ENCODE results near the gene UFD1.

GRCh38 chr22:19429950-19430889 lies 48.8 kb downstream of the UFD1 start:
- TF ChIP-seq TCF7L2 (IDR thresholded peaks at IDR 0.05; ENCODE audit: low read depth, low read length) (no peak), CHD1 (IDR thresholded peaks at IDR 0.05; ENCODE audit: low read length) (no peak), BHLHE40 (IDR thresholded peaks at IDR 0.05; ENCODE audit: low read length) (peak; percentile 52; the same call in 1 of the 2 replicates), USF2 (CRISPR knock-in tag; IDR thresholded peaks at IDR 0.05) (no peak), HNRNPUL1 (IDR thresholded peaks at IDR 0.05; ENCODE audit: low read length) (no peak), CEBPB (tag; IDR thresholded peaks at IDR 0.05) (peak; percentile 84), SMC3 (conservative IDR thresholded peaks at IDR 0.05; ENCODE audit: insufficient read depth, low read depth, low read length) (no peak), ZNF583 (CRISPR knock-in tag; IDR thresholded peaks at IDR 0.05) (no peak), MED1 (CRISPR knock-in tag; IDR thresholded peaks at IDR 0.05; ENCODE audit: borderline replicate concordance) (no peak), ATF3 (IDR thresholded peaks at IDR 0.05) (no peak), ATF3 (CRISPR knock-in tag; conservative IDR thresholded peaks at IDR 0.05) (no peak), NCOA2 (IDR thresholded peaks at IDR 0.05; ENCODE audit: partially characterized antibody in 2 of 2) (no peak), MXD1 (CRISPR knock-in tag; IDR thresholded peaks at IDR 0.05; ENCODE audit: borderline replicate concordance, poor library complexity, severe bottlenecking) (no peak), CTCF (IDR thresholded peaks at IDR 0.05 in 2 of 3, conservative IDR thresholded peaks at IDR 0.05 in 1 of 3; ENCODE audit: insufficient read depth in 2 of 3, low read depth in 1 of 3, low read length in 3 of 3) (no peak), SMARCA4 (IDR thresholded peaks at IDR 0.05) (no peak)
